ENCODE measurements around the gene WFDC2.

DNA sequence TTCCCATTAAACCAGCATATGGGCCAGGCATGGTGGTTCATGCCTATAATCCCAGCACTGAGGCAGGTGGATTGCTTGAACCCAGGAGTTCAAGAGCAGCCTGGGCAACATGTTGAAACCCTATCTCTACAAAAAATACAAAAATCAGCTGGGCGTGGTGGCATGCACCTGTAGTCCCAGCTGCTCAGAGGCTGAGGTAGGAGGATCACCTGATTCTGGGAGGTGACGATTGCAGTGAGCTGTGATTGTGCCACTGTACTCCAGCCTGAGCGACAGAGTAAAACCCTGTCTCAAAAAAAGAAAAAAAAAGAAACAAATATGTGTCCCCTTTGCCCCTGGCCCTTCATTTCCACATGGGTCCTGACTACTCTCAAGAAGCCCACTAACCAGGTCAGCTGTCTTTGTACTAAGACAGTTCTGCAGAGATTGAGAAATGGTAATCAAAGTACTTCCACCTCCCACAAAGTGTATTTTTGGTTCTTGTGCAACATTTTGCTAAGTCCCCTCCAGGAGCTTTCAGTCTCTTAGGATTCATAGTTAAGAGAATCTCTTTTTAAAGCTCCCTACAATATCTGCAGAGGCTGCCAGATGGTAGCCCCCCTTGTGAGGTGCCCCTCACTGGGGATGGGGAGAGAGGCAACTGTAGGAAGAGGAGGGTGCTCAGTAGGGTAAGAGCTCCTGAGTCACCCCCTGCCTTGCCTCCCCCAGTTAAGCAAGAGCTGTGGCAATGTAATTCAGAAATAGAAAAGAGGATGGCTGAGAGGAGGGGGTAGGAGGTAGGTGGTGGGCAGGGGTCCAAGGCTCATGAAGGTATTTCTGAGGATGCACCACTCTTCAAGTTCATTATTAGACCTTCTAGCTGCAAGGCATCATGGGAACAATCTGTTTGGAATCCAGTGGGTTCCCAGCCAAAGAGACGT is 16.5 kb upstream of the WFDC2 start:
- TF ChIP-seq CEBPB (IDR thresholded peaks at IDR 0.05; ENCODE audit: low read depth, low read length) (no peak), CTCF (IDR thresholded peaks at IDR 0.05; ENCODE audit: control extremely low read depth in 1 of 3, insufficient read depth in 1 of 3, low read depth in 1 of 3, low read length in 3 of 3) (no peak), EGR1 (IDR thresholded peaks at IDR 0.05; ENCODE audit: borderline replicate concordance, low read depth, low read length) (no peak), RNF2 (IDR thresholded peaks at IDR 0.05; ENCODE audit: borderline replicate concordance, low read depth, low read length, missing control alignments, poor library complexity, severe bottlenecking) (no peak), TAF1 (IDR thresholded peaks at IDR 0.05; ENCODE audit: low read depth, low read length) (no peak), EZH2 (IDR thresholded peaks at IDR 0.05; ENCODE audit: low read depth, low read length, severe bottlenecking) (no peak), KDM4A (IDR thresholded peaks at IDR 0.05; ENCODE audit: low read depth, low read length, severe bottlenecking) (no peak)
- TF ChIP-seq, protein P1, sequence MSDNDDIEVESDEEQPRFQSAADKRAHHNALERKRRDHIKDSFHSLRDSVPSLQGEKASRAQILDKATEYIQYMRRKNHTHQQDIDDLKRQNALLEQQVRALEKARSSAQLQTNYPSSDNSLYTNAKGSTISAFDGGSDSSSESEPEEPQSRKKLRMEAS (IDR thresholded peaks at IDR 0.05): no peak

All from H1 (cell line).